A549 treated with AZD9567 at 1 μM for 4 hours (cell line): Measurements from ENCODE around the gene C9orf57. TPM values are rescaled to one million over a fixed set of nuclear protein-coding genes. Genes with fewer than 3 reads are reported as not detected.

Experiments used
- total RNA-seq: library from RNA; stranded (reverse); fragments of 200-300 nt; extraction: Qiagen RNA extraction; gene quantifications from 5 replicates; pipeline ENCODE4 v1.2.3, GENCODE V29; 2022; ENCODE audit not compliant: insufficient read depth

Gene C9orf57
- total RNA-seq: not detected in 5 replicates

GRCh38 chr9:72060513-72060912 is at the start of gene C9orf57:
Gene C9orf57 (minus strand): TSS chr9:72060613. CDS start chr9:72059331, 1,282 bp downstream.

Other genes with a start within 250 kb of the C9orf57 start
- 12.7 to 18.8 TPM (median 16.6 TPM) in 5 replicates for gene ABHD17B, start 149.4 kb downstream of the C9orf57 start, total RNA-seq
- 14.0 to 21.7 TPM (median 14.8 TPM) in 5 replicates for gene C9orf85, start 149.0 kb downstream of the C9orf57 start, total RNA-seq
- 0.79 to 1.8 TPM (median 0.93 TPM) in 5 replicates for gene GDA, start 88.8 kb upstream of the C9orf57 start, total RNA-seq